Gastroesophageal sphincter (tissue), 4 donors: ENCODE measurements around the gene NR6A1. TPM values are rescaled to one million over a fixed set of nuclear protein-coding genes. Genes with fewer than 3 reads are reported as not detected.

Source experiments
- ATAC-seq: fragments of 150-250 bp; one replicate; pipeline ENCODE4 v1.9.1; 2016; ENCODE audit warnings: mild to moderate bottlenecking, moderate library complexity
- H3K27ac ChIP-seq, 4 donors: fragments of 200-600 bp; sonication (generic) in 3 of 4; 1 replicate in 3 of 4; 2 replicates in 1 of 4; pipeline ENCODE4 v1.5.1; 2016 to 2019
- H3K27me3 ChIP-seq: fragments of 200-600 bp; sonication (generic); one replicate; pipeline ENCODE4 v1.5.1; 2019
- H3K36me3 ChIP-seq, 2 donors: fragments of 200-600 bp; sonication (generic); one replicate each; pipeline ENCODE4 v1.5.1; 2019; ENCODE audit warnings: control low read depth in 1 of 2
- H3K4me1 ChIP-seq, 3 donors: fragments of 200-600 bp; sonication (generic); 1 replicate in 2 of 3; 2 replicates in 1 of 3; pipeline ENCODE4 v1.5.1; 2016 to 2019; ENCODE audit warnings: control low read depth in 2 of 3
- H3K4me3 ChIP-seq, 2 donors: fragments of 200-600 bp; sonication (generic); one replicate each; pipeline ENCODE4 v1.5.1; 2019; ENCODE audit warnings: mild to moderate bottlenecking in 1 of 2, moderate library complexity in 1 of 2
- H3K9me3 ChIP-seq, 3 donors: fragments of 200-600 bp; sonication (generic); one replicate each; pipeline ENCODE4 v1.5.1; 2017 to 2019; ENCODE audit warnings: control low read depth in 2 of 3
- EP300 ChIP-seq: sonication (generic); formaldehyde crosslinking; IDR thresholded peaks from one replicate; pipeline ENCODE4 v1.6.1; 2017; ENCODE audit warnings: antibody characterized with exemption, mild to moderate bottlenecking
- POLR2A ChIP-seq, 2 donors: fragments of 450-650 bp; IDR thresholded peaks; one replicate each; pipeline ENCODE4 v1.6.1; 2017; ENCODE audit warnings: antibody characterized with exemption in 2 of 2, mild to moderate bottlenecking in 2 of 2, moderate library complexity in 1 of 2
- POLR2AphosphoS5 ChIP-seq: sonication (generic); formaldehyde crosslinking; IDR thresholded peaks from one replicate; pipeline ENCODE4 v1.6.1; 2017; ENCODE audit warnings: antibody characterized with exemption
- WGBS, 2 donors: methylation state at CpG; one replicate each; pipeline ENCODE4 v1.1.5; 2018; ENCODE audit warnings: low coverage in 1 of 2; 5-methylcytosine and 5-hydroxymethylcytosine counted together
- total RNA-seq, 4 donors: library from RNA; depleted of rRNA; stranded (reverse); fragments of >200 nt; gene quantifications; one replicate each; pipeline ENCODE4 v1.1.0, GENCODE V29; 2016
- TF ChIP-seq, protein P1 (sequence below), 4 experiments: fragments of 200-600 bp in 2 of 4; fragments of 450-650 bp in 2 of 4; sonication (generic) in 1 of 4; IDR thresholded peaks; one replicate each; pipeline ENCODE4 v1.5.1; 2017 to 2019; ENCODE audit warnings: antibody characterized with exemption in 4 of 4, mild to moderate bottlenecking in 2 of 4, moderate library complexity in 2 of 4

The NR6A1 gene
- total RNA-seq, 4 donors from 2014 or later = 0.16 to 4.4 (median 0.62) TPM

DNA sequence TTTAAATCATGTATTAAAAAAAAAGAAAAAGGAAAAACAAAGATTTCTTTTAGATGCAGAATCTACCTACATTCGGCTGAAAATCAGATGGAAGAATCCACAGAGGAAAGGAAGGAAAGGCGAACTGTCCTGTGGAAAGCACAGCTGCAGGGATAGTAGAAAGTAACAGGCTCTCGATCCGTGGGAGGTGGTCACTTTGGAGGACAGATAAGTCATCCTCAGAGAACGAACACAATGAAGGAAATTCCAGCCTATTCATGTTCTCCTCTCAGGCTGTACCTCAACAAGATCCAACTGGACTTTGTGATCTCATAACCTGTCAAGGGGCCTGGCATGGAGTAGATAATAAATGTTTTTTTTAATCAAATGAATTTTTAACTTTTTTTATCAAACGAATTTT is 72.8 kb downstream of the NR6A1 start:
- no peak for TF ChIP-seq EP300
- TF ChIP-seq POLR2A (IDR thresholded peaks at IDR 0.05) = no peak
- TF ChIP-seq, protein P1, sequence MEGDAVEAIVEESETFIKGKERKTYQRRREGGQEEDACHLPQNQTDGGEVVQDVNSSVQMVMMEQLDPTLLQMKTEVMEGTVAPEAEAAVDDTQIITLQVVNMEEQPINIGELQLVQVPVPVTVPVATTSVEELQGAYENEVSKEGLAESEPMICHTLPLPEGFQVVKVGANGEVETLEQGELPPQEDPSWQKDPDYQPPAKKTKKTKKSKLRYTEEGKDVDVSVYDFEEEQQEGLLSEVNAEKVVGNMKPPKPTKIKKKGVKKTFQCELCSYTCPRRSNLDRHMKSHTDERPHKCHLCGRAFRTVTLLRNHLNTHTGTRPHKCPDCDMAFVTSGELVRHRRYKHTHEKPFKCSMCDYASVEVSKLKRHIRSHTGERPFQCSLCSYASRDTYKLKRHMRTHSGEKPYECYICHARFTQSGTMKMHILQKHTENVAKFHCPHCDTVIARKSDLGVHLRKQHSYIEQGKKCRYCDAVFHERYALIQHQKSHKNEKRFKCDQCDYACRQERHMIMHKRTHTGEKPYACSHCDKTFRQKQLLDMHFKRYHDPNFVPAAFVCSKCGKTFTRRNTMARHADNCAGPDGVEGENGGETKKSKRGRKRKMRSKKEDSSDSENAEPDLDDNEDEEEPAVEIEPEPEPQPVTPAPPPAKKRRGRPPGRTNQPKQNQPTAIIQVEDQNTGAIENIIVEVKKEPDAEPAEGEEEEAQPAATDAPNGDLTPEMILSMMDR (IDR thresholded peaks at IDR 0.05) = no peak
- no peak for TF ChIP-seq POLR2AphosphoS5
- peaks cover 0 to 12% (median 0%) of the 10 kb centered on the region in 3 donors for H3K4me1 ChIP-seq
- ATAC-seq = no peak
- no peaks in the 10 kb centered on the region for H3K27me3 ChIP-seq
- WGBS, 2 donors = 50 to 51% methylated on average over 6 of the region's 6 CpGs
- no peaks in the 10 kb centered on the region for H3K36me3 ChIP-seq
- no peaks in the 10 kb centered on the region for H3K9me3 ChIP-seq
- H3K27ac ChIP-seq = peak overlapping the region in 1 of 4 donors; percentile 20
- H3K4me3 ChIP-seq = no peak overlapping the region

DNA sequence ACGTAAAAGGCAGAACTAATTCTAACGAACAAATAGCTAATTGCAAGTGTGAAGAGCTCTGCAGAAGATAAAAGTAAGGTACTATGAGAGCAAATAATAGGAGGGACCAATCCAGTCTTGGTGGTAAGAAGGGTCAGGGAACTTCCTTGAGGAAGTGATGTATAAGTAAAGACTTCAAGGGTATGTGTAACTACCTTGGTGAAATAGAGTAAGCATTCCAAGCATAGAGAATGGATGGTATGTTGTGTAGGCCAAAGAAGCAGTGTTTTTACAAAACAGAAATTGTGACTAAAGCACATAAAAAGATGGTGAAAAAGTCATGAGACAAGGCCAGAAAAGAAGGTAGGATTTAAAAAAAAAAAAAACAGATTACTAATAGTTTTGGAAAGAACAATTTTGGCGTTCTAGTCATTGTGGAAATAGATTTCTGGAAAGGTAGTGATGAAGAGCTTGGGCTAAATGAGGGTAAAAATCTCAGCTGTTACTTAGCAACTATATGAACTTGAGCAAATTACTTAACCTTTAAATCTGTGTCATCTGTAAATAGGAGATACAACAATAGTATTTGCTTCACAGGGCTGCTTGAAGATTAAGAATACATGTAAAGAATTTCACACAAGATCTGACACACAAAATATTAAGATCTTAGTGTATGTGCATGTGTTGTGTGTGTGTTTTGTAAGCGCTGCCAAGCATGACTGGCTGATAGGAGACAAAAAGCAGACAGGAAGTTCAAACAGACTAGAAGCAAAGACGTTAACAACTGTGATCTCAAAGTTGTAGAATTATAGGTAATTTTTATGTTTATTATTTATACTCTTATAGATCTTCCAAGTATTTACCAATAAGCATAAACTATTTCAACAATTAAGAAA is 73.5 kb downstream of the NR6A1 start:
- TF ChIP-seq, protein P1 (IDR thresholded peaks at IDR 0.05) = no peak
- TF ChIP-seq EP300 (no peak), POLR2A (IDR thresholded peaks at IDR 0.05) (no peak), POLR2AphosphoS5 (no peak)
- Histone ChIP-seq H3K4me1 (peaks cover 0 to 12% (median 0%) of the 10 kb centered on the region in 3 donors), H3K27me3 (no peaks in the 10 kb centered on the region), H3K4me3 (no peak overlapping the region), H3K27ac (peak overlapping the region in 1 of 4 donors; percentile 20), H3K36me3 (no peaks in the 10 kb centered on the region), H3K9me3 (no peaks in the 10 kb centered on the region)
- WGBS, 2 donors = 42 to 58% methylated on average over 5 of the region's 5 CpGs
- no peak for ATAC-seq

DNA sequence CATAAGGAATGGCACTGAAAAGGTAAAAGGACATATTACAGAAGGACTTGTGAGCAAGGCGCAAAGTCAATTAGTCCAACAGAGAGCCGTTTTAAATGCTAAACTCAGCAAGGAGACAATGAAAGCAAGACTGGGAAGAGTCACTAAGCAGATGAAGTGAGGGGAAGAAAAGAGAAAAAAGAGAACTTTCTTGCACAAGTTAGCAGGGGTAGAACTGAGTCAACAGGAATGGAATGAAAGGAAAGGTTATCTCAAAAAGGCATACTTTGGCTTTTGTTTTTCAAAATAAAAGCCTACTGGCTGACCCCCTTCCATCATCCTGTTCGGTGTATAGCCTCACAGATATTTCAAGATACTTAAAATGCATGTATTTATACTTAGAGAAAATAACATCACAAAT is 75.0 kb downstream of the NR6A1 start:
- no peak overlapping the region for H3K27ac ChIP-seq

DNA sequence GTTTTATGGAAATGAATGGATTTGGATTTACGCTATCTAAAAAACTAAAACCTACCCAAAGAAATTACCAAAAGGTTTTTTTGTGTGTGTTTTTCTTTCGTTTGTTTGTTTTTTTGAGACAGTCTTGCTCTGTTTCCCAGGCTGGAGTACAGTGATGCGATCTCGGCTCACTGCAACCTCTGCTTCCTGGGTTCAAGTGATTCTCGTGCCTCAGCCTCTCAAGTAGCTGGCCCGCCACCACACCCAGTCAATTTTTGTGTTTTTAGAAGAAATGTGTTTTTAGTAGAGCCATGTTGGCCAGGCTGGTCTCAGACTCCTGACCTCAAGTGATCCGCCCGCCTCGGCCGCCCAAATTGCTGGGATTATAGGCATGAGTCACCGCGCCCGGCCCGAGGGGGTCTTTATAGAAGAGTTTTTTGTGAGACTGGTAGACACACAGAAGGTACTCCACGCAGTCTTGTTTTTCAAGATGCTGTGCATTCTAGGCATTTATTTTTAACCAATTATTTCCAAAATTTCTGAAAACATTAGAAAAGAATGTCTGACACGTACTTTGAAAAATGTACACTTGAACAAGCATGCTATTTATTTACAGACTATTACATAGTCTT is 75.7 kb downstream of the NR6A1 start:
- ATAC-seq = no peak

More for the DNA sequence above, 75.0 kb downstream of the NR6A1 start:
- Histone ChIP-seq H3K27me3 (no peaks in the 10 kb centered on the region), H3K4me1 (peaks cover 0 to 19% (median 0%) of the 10 kb centered on the region in 3 donors), H3K4me3 (no peak overlapping the region), H3K36me3 (no peaks in the 10 kb centered on the region), H3K9me3 (no peaks in the 10 kb centered on the region)
- 89 to 93% methylated on average over 2 to 3 of the region's 3 CpGs for WGBS, 2 donors
- no peak for ATAC-seq
- TF ChIP-seq, protein P1 (IDR thresholded peaks at IDR 0.05) = no peak
- no peak for TF ChIP-seq POLR2AphosphoS5
- no peak for TF ChIP-seq EP300
- no peak for TF ChIP-seq POLR2A (IDR thresholded peaks at IDR 0.05)

More for the DNA sequence above, 75.7 kb downstream of the NR6A1 start:
- H3K9me3 ChIP-seq = no peaks in the 10 kb centered on the region
- peaks cover 0 to 21% (median 0%) of the 10 kb centered on the region in 3 donors for H3K4me1 ChIP-seq
- H3K4me3 ChIP-seq = no peak overlapping the region
- no peaks in the 10 kb centered on the region for H3K36me3 ChIP-seq
- WGBS, 2 donors = 79 to 89% methylated on average over 5 to 7 of the region's 16 CpGs
- H3K27me3 ChIP-seq = no peaks in the 10 kb centered on the region
- TF ChIP-seq POLR2AphosphoS5 = no peak
- TF ChIP-seq EP300 = no peak
- TF ChIP-seq, protein P1 (IDR thresholded peaks at IDR 0.05) = no peak
- no peak for TF ChIP-seq POLR2A (IDR thresholded peaks at IDR 0.05)
- no peak overlapping the region for H3K27ac ChIP-seq
